GM19035 (cell line): ENCODE measurements around the gene GFI1B.
"Not testable (repeated sequence)": the region's sequence is repeated elsewhere in the genome, so short reads cannot be mapped to it uniquely, and the experiment has no call there.

Source experiments
- ATAC-seq: cut with Tn5 transposase; IDR thresholded peaks from one replicate; pipeline ENCODE4 v1.9.1; 2021; ENCODE audit not compliant: unreplicated experiment

Gene GFI1B

DNA sequence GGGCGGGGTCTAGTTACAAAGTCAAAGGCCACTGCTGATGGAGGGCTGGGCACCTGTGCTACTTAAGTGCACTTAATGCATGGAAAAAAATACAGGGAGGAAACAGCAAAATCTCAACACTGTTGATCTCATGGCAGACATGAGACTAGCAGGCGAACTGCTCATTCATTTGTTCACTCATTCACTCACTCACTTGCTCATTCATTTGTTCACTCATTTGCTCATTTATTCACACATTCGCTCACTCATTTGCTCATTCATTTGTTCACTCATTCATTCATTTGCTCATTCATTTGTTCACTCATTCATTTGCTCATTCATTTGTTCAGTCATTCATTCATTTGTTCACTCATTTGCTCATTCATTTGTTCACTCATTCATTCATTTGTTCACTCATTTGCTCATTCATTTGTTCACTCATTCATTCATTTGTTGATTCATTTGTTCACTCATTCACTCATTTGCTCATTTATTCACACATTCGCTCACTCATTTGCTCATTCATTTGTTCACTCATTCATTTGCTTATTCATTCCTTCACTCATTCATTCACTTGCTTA lies 11.6 kb downstream of the GFI1B start:
- ATAC-seq, result not testable (repeated sequence)

GRCh38 chr9:132990781-132991180 lies 12.3 kb downstream of the GFI1B start:
- no peak for ATAC-seq

DNA sequence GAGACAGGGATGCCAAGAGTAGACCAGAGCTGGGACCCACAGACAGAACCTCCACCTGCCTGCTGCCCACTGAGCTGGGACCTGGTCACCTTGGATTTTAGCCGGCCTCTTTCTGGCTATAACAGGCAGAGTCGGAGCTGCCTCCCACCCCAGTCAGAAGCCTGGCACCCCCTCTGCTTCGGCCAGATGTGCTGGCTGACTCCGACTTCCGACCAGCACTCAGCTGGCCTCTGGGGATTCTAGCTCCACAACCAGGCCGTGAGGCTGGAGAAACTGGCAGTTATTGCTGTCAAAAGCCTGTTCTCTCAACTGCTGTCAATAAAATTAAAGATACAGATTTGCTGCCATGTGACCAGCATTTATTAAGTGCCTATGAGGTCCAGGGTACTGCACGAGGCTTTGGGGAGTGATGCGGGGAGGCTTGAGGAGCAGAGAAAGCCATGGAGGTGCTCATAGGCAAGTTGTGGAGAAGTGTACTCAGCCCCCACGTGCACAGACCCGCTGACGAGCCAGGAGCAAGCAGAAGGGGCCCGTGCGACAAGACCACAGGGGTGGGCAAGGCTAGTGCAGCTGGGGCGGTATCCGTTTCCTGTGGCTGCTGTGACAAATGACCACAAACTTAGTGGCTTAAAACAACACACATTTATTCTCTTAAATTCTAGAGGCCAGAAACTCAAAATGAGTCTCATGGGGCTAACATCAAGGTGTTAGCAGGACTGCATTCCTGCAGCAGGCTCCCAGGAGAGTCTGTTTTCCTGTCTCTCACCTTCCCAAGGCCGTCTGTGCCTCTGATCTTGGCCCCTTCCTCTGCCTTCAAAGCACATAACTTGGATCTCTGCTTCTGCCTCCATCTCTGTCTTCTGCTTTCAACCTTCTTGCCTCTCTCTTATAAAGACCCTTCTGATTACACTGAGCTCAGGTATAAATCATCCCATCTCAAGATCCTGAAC lies 13.1 kb downstream of the GFI1B start:
- no peak for ATAC-seq

GRCh38 chr9:132993511-132993939 lies 15.0 kb downstream of the GFI1B start:
- no peak for ATAC-seq

DNA sequence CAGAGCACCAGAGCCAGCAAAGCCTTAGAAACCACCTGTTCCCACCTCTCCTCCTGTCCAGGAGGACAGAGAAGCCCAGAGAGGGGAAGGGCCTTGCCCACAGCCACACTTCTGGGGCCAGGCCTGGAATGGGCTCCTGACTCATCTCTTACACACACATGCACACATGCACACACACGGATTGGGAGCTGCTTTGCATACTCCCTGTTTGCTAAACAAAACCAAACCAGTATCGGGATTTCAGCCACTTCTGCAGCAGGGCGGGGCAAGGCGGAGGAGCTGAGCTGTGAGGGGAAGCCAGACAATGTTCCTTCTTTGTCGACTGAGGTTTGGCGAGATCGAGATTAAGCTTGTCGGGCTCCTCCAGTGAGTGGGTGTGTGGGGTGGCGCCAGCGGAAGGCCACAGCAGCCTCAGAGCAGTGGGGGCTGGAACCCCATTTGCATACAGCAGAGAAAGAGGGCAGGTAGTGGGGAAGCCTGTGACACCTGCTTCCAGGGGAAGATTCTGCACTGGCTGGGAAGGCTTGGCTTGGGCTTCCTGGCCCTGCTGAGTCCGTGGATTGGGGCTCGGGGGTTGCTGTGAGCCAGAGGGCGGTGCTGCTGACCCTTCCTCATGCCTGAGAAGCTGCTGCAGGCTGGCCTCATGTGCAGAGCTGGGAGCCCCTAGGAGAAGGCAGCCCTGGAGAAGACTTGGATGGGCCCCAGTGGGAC lies 16.1 kb downstream of the GFI1B start:
- ATAC-seq, result no peak

DNA sequence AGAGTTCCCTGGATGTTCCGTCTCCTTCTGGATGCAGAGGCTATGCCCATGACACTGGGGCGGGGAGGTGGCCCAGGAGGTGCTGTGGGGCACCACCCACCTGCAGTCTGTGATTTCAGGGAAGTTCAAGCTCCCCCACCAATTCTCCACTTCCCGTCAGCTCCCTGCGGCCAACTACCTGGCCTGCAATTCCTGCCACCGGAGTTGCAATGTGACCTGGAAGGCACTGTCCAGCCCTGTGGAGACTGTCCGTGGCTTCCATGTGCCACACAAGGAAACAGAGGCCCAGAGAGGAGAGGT lies 16.6 kb downstream of the GFI1B start:
- no peak for ATAC-seq

DNA sequence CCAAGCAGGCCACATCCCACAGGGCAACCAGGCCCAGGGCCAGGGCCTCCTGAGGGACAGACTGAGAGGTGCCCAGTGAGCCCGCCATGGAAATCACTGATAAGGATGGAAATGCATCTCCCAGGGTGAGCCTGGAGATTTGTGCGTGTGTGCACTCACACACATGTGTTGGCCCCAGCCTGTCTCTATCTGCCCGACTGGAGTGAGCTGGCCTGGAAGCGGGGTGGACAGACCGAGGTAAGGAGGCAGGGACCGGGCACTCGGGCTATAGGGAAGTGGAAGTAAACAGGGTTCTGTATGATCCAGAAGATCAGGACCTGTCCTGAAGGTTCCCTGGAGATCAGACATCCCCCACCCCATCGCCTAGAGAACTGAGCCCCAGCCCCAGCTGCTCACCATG lies 17.4 kb downstream of the GFI1B start:
- no peak for ATAC-seq

DNA sequence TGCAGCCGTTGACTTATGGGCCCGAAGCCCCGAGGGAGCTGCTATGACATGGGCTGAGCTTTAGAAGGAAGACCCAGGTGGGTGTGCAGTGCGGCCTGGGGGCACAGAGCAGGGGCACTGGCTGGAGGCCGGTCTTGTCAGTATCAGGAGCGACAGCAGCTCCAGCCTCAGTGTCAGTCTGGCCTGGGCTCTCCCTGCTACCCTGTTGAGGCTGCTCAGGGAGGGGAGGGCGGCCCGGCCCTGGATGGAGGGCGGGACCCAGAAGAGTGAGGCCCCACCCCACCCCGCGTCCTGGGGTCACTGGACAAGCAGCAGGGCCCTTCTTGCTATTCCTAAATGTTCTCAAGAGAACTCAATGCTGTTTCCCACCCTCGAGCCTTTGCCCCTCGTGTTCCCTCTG lies 18.0 kb downstream of the GFI1B start:
- no peak for ATAC-seq

GRCh38 chr9:132997591-132997990 lies 19.1 kb downstream of the GFI1B start:
- ATAC-seq, result no peak

DNA sequence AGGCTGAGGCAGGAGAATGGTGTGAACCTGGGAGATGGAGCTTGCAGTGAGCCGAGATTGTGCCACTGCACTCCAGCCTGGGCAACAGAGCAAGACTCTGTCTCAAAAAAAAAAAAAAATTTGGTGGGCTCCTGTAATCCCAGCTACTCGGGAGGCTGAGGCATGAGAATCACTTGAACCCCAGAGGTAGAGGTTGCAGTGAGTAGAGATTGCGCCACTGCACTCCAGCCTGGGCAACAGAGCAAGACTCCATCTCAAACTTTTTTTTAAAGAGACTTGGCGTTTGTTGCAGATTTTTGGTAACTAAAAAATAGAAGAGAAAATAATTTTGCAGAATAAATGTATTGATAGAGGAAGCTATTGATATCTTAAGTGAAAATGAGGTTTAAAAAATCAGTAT lies 19.7 kb downstream of the GFI1B start:
- not testable (repeated sequence) for ATAC-seq

DNA sequence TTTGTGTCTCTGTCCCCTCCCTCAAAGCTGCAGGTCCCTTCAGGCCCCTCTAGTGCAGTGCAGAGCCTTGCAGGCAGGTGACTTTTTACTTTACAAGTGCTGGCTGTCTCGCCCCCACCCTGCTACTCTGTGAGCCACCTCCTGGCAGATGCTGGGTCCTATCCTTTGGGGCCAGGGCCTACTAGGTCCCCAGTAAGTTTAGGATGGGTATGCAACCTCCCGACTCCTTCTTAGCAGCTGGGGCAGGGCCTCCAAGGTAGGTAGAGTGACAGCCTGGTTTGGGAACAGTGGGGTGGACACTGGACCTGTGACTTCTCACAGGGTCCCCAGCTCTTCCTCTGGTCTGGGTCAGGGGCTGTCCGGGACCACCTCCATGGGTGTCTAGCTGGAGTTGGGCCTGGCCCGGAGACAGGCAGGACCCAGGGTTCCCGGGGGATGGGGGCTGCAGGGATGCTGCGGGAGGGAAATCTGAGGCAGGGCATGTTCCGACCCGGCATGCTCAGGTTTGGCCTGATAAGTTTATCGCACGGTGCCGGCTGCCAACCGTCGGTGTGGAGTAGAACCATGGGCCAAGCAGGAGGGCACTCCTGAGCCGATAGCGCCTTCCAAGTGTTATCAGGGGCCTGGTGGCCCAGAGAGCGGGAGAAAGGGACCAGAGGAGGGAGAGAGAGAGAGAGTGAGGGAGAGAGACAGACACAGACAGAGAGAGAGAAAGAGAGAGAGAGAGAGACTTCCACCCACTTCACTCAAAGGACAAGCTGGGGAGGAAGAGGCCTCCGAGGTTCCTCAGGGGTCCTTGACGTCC lies 20.5 kb downstream of the GFI1B start:
- ATAC-seq, result no peak

DNA sequence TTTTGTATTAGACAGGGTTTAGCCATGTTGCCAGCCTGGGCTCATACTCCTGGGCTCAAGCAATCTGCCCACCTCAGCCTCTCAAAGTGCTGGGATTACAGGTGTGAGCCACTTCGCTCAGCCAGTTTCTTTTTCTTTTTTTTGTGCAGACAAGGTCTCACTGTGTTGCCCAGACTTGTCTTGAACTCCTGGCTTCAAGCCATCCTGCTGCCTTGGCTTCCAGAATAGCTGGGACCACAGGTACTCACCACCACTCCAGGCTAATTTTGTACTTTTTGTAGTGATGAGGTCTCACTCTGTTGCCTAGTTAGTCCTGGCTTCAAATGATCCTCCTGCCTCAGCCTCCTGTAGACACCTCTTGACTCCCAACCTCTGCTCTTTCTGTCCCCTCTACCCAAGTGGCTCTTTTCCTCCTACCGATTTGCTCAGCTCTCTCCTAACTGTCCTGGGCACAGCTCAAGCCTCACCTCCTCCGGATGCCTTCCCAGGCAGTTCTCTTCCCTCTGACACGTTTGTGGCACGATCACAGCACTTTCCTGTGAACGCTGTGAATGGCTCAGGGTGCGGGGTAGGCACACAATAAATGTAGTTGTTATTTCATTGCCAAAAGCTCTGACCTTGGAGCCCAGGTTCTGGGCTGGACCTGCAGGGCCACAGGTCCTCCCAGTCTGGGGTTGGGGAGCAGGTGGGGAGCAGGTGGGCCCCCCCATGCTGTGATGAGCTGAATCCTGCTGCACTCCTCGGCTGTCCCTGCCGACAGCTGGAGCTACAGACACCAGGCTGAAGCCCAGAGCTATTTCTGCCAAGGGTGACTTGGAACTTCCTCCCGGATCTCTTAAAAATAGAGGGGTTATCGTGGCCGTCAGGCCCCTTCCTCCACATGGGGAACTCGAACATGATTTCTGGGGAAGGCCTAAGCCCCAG lies 23.9 kb downstream of the GFI1B start:
- ATAC-seq, result no peak

DNA sequence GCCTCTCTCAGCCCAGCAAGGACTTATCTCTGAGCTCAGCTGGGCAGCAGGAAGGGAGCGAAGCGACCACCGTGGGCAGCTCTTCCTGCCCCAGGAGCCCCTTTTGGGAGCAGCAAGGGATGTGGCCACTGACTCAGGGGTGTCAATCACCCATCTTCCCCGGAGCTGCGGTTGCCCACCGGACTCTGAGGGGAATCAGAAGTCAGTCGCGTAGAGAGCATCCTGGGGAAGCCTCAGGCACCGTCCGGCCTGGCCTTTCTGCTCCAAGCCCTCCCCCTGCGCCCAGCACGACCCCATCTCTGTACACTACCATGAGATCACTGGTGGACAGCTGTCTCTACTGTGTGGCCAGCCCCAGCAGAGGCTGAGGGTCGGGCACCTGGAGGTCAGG lies 24.6 kb downstream of the GFI1B start:
- ATAC-seq, result no peak

DNA sequence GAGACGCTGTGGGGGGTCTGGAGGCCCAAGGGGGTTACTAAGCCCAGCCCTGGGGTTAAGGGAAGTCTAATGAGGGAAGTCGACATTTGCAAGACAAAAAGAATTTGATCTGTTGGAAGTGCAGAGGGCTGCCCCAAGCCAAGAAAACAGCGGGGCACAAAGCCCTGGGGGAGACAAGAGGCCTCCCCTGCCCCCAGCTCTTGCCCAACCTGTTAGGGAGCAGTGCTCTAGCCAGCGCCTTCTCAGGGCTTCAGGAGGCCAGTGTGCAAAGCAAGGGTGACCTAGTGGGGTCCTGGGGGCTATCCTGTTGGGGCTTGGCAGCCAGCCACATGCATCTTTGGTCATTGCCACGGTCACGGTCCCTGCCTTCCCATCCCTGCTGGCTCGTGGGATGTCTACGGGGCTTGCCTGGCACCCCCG lies 25.2 kb downstream of the GFI1B start:
- no peak for ATAC-seq

DNA sequence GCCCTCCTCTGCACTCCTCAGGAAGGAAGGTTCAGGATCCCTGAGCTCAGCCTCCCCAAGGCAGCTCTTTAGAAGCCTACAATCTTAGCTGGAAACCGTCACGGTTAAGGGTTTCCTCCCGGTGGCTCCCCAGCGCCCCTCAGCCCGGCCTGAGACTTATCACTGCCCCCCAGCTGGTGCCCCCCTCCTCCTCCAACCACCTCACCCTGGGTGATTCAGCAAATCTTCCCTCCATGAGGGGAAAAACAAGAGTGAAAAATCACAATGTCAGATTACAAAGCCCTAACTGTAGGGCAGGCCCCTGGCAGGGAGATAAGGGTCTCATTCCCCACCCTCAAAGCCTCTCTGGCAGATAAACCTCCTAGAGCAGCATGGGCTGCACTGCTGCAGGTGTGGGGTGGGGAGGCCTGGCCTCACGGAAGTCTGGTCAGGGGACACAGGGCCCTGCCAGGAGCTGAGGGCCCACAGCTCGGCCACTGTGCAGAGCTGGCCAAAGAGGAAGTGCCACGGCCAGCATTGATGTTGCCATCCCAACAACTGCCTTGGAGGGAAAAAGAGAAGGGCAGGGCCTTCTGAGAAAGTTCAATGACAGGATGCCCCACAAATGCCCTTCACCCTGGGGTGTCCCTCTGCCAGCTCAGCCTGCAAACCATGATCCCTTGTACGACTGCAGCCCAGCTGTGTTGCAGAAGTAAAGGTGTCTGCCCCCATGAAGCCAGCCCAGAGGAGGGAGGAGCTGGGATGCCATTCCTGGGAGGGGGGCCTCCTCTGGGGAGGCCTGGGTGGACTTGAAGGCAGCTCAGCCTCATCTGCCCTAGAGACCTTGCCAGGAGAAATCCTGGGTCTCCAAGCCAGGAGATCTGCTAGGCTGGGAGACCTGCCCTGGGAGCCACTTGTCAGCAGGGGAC lies 25.9 kb downstream of the GFI1B start:
- ATAC-seq, result no peak

DNA sequence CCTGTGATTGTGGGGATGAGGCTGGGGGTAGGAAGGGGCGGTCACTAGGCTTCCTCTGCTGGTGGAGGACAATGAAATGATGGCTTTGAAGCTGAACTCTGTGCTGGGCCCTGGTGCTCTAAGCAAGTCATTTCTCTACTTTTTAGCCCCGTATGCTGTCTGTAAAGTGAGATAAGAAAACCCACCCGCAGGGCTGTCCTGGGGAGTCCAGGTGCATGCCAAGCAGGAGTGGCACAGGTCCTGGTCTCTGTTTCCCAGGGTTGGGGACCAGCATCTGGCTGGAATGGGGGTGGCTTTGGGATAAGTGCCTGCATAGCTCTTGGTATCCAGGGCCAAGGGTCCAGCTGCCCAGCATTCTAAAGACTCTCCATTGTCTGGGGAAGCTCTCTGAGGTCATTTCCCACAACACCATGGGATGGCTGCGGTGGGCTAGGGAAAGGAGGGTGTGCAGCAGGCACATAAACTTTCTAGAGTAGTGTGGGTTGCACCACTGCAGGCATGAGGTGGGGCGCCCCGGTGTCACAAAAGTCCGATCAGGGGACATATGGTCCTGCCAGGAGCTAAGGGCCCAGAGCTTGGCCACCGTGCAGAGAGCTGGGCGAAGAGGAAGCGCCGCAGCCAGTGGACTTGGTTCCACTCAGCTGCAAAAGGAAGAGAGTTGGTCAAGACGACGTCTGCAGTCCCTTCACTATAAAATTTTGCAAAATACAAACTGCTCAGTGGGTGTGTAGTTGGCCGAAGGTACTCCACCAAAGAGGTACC lies 26.7 kb downstream of the GFI1B start:
- ATAC-seq, result no peak

DNA sequence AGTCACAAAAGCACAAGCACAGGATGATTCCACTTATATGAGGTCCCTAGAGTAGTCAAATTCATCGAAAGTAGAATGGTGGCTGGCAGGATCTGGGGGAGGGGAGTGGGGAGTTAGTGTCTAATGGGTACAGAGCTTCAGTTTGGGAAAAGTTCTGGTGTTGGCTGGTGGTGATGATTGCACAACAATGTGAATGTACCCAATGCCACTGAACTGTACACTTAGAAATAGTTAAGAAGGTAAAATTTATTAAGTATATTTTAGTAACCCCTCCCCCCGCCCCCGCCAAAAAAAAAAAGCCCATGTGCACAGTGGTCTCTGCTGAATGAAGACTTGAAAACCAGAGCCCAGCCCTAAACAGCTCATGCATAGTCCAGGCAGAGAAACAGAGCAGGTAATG lies 27.5 kb downstream of the GFI1B start:
- ATAC-seq, result no peak

GRCh38 chr9:133006731-133007352 lies 28.3 kb downstream of the GFI1B start:
- ATAC-seq, result no peak
